GF-D8 (cell line): ENCODE measurements around the gene HCN3.
"Not testable (repeated sequence)": the region's sequence is repeated elsewhere in the genome, so short reads cannot be mapped to it uniquely, and the experiment has no call there.

Experiments used
- DNase-seq: peaks from one replicate; lab custom pipeline; 2025; lab: John Stamatoyannopoulos, UW

The HCN3 gene

DNA sequence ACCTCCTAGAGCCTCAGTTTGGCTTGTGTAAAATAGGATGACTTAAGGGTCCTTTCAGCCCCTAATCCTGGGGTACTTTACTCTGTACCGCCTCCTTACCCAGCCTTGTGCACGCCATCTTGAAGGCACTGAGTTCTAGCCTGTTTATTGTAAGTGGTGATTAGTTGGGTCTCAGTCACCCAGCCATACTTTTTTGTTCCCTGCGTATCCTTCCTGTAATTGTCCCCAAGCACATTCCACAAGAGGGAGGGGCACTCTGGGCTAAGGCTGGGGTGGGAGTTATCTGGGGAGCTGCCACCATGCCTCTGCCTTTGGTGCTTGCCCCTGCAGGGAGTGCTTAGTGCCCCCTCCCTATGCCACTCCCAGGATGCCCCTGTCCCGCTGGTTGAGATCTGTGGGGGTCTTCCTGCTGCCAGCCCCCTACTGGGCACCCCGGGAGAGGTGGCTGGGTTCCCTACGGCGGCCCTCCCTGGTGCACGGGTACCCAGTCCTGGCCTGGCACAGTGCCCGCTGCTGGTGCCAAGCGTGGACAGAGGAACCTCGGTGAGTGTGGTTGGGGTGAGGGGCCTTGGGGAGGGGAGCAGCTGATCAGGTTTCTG lies 32.3 kb downstream of the HCN3 start:
- DNase-seq, result no peak

DNA sequence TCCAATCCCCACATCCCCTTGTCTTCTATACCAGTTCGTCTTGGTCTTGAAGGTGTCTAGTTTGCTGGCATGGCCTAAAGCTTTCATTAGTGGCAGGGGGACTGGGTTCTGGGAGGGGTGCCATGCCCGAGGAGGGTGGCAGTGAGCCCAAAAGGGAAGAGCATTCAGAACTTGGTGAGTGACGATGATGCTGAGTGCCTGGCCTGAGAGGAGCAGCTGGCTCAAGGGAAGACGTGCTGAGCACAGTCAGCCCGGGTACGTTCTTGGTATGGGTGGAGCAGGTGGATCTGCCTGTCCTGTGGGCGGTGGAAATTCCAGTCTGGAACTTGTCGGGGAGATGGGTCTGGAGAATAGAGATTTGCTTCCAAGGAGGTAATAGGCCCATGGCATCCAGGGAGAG lies 36.0 kb downstream of the HCN3 start:
- no peak for DNase-seq

DNA sequence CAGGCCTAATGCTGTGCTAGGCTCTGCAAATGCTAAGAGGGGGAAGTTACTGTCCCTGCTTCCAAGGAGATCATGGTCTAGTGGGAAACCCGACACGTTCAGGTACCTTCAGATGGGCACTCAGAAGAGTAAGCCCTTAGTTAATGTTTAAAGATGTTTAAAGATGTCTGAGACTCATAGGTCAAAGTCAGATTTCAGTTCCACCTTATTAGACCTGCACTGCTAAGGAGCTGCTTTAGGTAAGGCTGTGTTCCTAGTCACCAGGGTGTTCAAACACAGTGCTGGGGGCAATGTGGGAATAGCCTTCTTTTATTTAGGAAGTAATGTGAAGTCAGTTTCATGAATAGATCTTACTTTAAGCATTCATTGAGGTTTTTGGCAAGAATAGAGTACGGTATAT lies 39.7 kb downstream of the HCN3 start:
- no peak for DNase-seq

- DNase-seq, result no peak
Observed at GRCh38 chr1:155318082-155318481, 40.8 kb downstream of the HCN3 start.

- no peak for DNase-seq
Observed at GRCh38 chr1:155319536-155319935, 42.3 kb downstream of the HCN3 start.

- DNase-seq, result no peak
Observed at GRCh38 chr1:155320252-155320651, 43.0 kb downstream of the HCN3 start.

GRCh38 chr1:155320661-155321617 lies 43.7 kb downstream of the HCN3 start, which contains the start of gene RUSC1:
Gene RUSC1, plus strand, starts transcription at chr1:155320894. Its CDS starts 880 bp downstream, at chr1:155321774.
- no peak for DNase-seq

DNA sequence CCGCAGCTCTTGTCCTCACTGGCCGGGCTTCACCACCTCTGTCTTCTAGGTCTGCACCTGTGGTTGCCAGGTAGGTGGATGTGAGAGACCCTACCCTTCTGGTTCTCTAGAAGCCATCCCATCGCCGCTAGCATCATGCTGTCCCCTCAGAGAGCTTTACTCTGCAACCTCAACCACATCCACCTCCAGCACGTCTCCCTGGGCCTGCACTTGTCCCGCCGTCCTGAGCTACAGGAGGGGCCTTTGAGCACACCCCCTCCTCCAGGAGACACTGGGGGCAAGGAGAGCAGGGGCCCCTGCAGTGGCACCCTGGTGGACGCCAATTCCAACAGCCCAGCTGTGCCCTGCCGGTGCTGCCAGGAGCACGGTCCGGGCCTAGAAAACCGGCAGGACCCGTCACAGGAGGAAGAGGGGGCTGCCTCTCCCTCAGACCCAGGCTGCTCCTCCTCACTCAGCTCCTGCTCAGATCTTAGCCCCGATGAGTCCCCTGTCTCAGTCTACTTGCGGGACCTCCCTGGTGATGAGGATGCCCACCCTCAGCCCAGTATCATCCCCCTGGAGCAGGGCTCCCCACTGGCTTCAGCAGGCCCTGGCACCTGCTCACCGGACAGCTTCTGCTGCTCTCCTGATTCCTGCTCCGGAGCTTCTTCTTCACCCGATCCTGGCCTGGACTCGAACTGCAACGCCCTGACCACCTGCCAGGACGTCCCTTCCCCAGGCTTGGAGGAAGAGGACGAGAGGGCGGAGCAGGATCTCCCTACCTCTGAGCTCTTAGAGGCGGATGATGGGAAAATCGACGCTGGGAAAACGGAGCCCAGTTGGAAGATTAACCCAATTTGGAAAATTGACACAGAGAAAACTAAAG lies 44.6 kb downstream of the HCN3 start:
- DNase-seq, result no peak

DNA sequence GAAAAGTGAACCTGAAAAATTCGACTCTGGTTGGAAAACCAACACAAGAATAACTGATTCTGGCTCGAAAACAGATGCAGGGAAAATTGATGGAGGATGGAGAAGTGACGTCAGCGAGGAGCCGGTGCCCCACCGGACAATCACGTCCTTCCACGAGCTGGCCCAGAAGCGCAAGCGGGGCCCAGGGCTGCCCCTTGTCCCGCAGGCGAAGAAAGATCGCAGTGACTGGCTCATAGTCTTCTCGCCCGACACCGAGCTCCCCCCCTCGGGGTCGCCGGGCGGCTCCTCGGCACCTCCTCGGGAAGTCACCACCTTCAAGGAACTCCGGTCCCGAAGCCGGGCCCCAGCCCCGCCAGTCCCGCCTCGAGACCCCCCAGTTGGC lies 45.3 kb downstream of the HCN3 start:
- no peak for DNase-seq

- DNase-seq, result peak; percentile 46
Observed at GRCh38 chr1:155322953-155323728, 45.9 kb downstream of the HCN3 start.

GRCh38 chr1:155323729-155324036 lies 46.4 kb downstream of the HCN3 start:
- peak; percentile 61 for DNase-seq

- DNase-seq, result peak; percentile 88
Observed at GRCh38 chr1:155324037-155324716, 46.9 kb downstream of the HCN3 start.

GRCh38 chr1:155324717-155325602 lies 47.7 kb downstream of the HCN3 start:
- DNase-seq, result no peak

DNA sequence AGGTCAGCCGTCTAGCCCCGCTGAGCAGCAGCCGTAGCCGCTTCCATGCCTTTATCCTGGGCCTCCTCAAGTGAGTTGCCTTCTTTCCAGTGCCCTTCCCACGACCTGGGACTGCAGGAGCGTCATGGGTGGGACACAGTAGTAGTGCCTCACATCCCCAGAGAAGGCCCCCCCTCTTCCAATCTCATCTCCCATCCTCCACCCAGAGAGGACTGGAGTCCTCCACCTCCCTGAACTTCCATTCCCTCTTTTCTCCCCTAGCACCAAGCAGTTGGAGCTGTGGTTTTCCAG lies 48.3 kb downstream of the HCN3 start:
- no peak for DNase-seq

DNA sequence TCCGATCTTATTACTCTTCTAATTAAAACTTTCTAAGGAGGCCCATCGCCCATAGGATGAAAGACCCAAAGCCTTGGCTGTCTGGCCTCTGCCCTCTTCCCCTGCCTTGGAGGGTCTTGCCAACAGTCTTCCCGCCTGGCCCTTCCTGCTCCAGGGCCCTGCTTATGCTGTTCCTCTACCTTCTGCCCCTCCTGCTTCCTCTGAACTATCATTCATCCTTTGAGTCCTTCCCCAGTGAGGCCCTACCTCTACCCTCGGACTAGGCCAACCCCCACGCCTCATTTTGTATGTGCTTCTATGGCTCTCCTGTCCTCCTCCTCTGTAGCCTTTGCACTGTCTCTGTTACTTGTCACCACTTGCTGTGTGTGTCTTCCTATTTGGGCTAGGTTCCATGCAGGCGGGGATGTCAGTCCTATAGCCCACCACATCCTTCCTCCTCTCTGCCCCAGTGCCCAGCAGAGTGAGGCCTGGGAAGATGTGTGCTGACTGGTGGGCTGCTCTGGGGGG lies 48.8 kb downstream of the HCN3 start:
- DNase-seq, result no peak

DNA sequence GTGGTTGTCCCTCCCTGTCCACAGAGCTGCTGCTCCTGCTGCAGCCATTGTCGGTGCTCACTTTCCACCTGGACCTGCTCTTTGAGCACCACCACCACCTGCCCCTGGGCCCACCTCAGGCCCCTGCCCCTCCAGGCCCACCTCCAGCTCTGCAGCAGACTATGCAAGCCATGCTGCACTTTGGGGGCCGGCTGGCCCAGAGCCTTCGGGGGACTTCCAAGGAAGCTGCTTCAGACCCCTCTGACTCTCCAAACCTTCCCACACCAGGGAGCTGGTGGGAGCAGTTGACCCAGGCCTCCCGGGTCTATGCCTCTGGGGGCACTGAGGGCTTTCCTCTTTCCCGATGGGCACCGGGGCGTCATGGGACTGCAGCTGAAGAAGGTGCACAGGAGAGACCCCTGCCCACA lies 49.4 kb downstream of the HCN3 start:
- DNase-seq, result no peak

- DNase-seq, result no peak
Observed at GRCh38 chr1:155327981-155328380, 50.7 kb downstream of the HCN3 start.

- DNase-seq, result not testable (repeated sequence)
Observed at GRCh38 chr1:155328856-155329255, 51.6 kb downstream of the HCN3 start.

GRCh38 chr1:155329980-155330598 lies 52.8 kb downstream of the HCN3 start:
- DNase-seq, result no peak

- DNase-seq, result no peak
Observed at GRCh38 chr1:155334962-155335361, 57.7 kb downstream of the HCN3 start.
